Panc1 (cell line): Measurements from ENCODE around the gene FUT7. TPM values are rescaled to one million over a fixed set of nuclear protein-coding genes. Genes with fewer than 3 reads are reported as not detected.
A peak's percentile ranks its signal among the peaks of the same experiment; 100 is the strongest.
"Not testable (repeated sequence)": the region's sequence is repeated elsewhere in the genome, so short reads cannot be mapped to it uniquely, and the experiment has no call there.

Source experiments
- ATAC-seq: fragments of 200-7000 bp; cut with Tn5 transposase; 2 replicates; pipeline ENCODE4 v1.9.1; 2020; ENCODE audit warnings: mild to moderate bottlenecking, moderate library complexity
- BruUV-seq: library from RNA; stranded (reverse); fragments of 400-500 nt; replicated peaks from 2 replicates; lab custom pipeline; 2021; lab: Mats Ljungman, UMichigan
- CTCF ChIA-PET: fragments of 300-600 bp; sonication (Branson Sonifier 250); formaldehyde crosslinking; loops from one replicate; lab custom pipeline; 2022; ENCODE audit warnings: antibody characterized with exemption; lab: Charles Lee
- POLR2A ChIA-PET: fragments of 300-600 bp; sonication (Branson Sonifier 250); formaldehyde crosslinking; loops from one replicate; lab custom pipeline; 2022; ENCODE audit warnings: antibody characterized with exemption; lab: Charles Lee
- DNase-seq: peaks from one replicate; pipeline ENCODE4 v3.0.0-alpha.2; 2010; ENCODE audit warnings: low read depth, low spot score
- H3K27ac ChIP-seq: 2 replicates; pipeline ENCODE4 v1.5.1; 2011; ENCODE audit warnings: mild to moderate bottlenecking, low read length, inconsistent platforms
- H3K27me3 ChIP-seq: fragments of 200-500 bp; sonication (Bioruptor generic); 2 replicates; pipeline ENCODE4 v1.6.0; 2014; ENCODE audit warnings: low read length, inconsistent platforms; ENCODE audit not compliant: control insufficient read depth, insufficient read depth
- H3K36me3 ChIP-seq: fragments of 200-500 bp; sonication (Bioruptor generic); 2 replicates; pipeline ENCODE4 v1.5.1; 2014; ENCODE audit warnings: inconsistent platforms, mild to moderate bottlenecking, low read length, moderate library complexity; ENCODE audit not compliant: control insufficient read depth, insufficient read depth
- H3K4me1 ChIP-seq: 2 replicates; pipeline ENCODE4 v1.5.1; 2011; ENCODE audit warnings: inconsistent platforms, mild to moderate bottlenecking, low read length, moderate library complexity; ENCODE audit not compliant: control insufficient read depth, insufficient read depth
- H3K4me3 ChIP-seq, 2 experiments: 2 replicates each; pipeline ENCODE4 v1.5.1; 2011 to 2012; ENCODE audit warnings: low read depth in 2 of 2, low read length in 2 of 2, mild to moderate bottlenecking in 2 of 2, inconsistent platforms in 1 of 2, moderate library complexity in 1 of 2
- H3K9me3 ChIP-seq: fragments of 200-500 bp; sonication (Bioruptor generic); 2 replicates; pipeline ENCODE4 v1.5.1; 2014; ENCODE audit warnings: low read depth, mild to moderate bottlenecking, inconsistent platforms, low read length, moderate library complexity; ENCODE audit not compliant: control insufficient read depth, insufficient read depth
- POLR2AphosphoS5 ChIP-seq: IDR thresholded peaks from 2 replicates; pipeline ENCODE4 v1.6.1; 2012; ENCODE audit warnings: mild to moderate bottlenecking, low read depth, low read length, moderate library complexity
- REST ChIP-seq, 2 experiments: IDR thresholded peaks; 2 replicates each; pipeline ENCODE4 v1.6.1; 2011 to 2012; ENCODE audit warnings: low read depth in 2 of 2, control low read depth in 1 of 2, low read length in 1 of 2, mild to moderate bottlenecking in 1 of 2, moderate library complexity in 1 of 2; ENCODE audit not compliant: insufficient read depth in 1 of 2
- SIN3A ChIP-seq: IDR thresholded peaks from 2 replicates; pipeline ENCODE4 v1.6.1; 2012; ENCODE audit warnings: low read depth, mild to moderate bottlenecking, low read length, moderate library complexity, borderline replicate concordance; ENCODE audit not compliant: insufficient read depth
- TCF7L2 ChIP-seq: IDR thresholded peaks from 2 replicates; pipeline ENCODE4 v1.6.1; 2011; ENCODE audit warnings: mild to moderate bottlenecking, low read depth, low read length, inconsistent platforms
- in situ Hi-C: cut with HindIII; loops from 2 replicates; pipeline ENCODE4 v1.10.0; 2016; ENCODE audit warnings: low sequenced_read_pairs, low pct_unique_long_range_greater_than_20kb
- intact Hi-C: fragments of 100-400 bp; cut with micrococcal nuclease; formaldehyde crosslinking; loops from one replicate; pipeline ENCODE4 v1.10.0; 2022; ENCODE audit not compliant: unreplicated experiment
- total RNA-seq: library from RNA; stranded (reverse); gene quantifications from one replicate; pipeline ENCODE4 v1.2.1, GENCODE V29; 2021; ENCODE audit not compliant: unreplicated experiment
- TF ChIP-seq, protein P1 (sequence below): fragments of 450-650 bp; IDR thresholded peaks from 2 replicates; pipeline ENCODE4 v1.5.1; 2017; ENCODE audit warnings: mild to moderate bottlenecking

FUT7 gene
- total RNA-seq, 1 experiment from 2014 or later, result not detected

- ATAC-seq, H3K4me3 ChIP-seq, in situ Hi-C loops, POLR2A ChIA-PET, H3K27ac ChIP-seq, H3K36me3 ChIP-seq, BruUV-seq, H3K4me1 ChIP-seq, DNase-seq, CTCF ChIA-PET, H3K27me3 ChIP-seq, H3K9me3 ChIP-seq, intact Hi-C loops: not testable (repeated sequence)
- TF ChIP-seq, protein P1, sequence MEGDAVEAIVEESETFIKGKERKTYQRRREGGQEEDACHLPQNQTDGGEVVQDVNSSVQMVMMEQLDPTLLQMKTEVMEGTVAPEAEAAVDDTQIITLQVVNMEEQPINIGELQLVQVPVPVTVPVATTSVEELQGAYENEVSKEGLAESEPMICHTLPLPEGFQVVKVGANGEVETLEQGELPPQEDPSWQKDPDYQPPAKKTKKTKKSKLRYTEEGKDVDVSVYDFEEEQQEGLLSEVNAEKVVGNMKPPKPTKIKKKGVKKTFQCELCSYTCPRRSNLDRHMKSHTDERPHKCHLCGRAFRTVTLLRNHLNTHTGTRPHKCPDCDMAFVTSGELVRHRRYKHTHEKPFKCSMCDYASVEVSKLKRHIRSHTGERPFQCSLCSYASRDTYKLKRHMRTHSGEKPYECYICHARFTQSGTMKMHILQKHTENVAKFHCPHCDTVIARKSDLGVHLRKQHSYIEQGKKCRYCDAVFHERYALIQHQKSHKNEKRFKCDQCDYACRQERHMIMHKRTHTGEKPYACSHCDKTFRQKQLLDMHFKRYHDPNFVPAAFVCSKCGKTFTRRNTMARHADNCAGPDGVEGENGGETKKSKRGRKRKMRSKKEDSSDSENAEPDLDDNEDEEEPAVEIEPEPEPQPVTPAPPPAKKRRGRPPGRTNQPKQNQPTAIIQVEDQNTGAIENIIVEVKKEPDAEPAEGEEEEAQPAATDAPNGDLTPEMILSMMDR, result peak; percentile 77
Observed at GRCh38 chr9:137004285-137004684, 27.6 kb downstream of the FUT7 start.

GRCh38 chr9:137002646-137003041 is 29.2 kb downstream of the FUT7 start:
- TF ChIP-seq REST (IDR thresholded peaks at IDR 0.05; ENCODE audit: insufficient read depth in 1 of 2, low read depth in 2 of 2, low read length in 1 of 2) (no peak), POLR2AphosphoS5 (no peak), SIN3A (no peak), TCF7L2 (no peak)
- TF ChIP-seq, protein P1, result no peak
- DNase-seq (no peak), ATAC-seq (no peak)
- in situ Hi-C loops, result no loop called here
- BruUV-seq, result no TSS peak
- Histone ChIP-seq H3K4me3 (no peak overlapping the region), H3K9me3 (no peaks in the 10 kb centered on the region), H3K4me1 (no peaks in the 10 kb centered on the region), H3K27ac (no peak overlapping the region), H3K36me3 (no peaks in the 10 kb centered on the region), H3K27me3 (no peaks in the 10 kb centered on the region)
- POLR2A ChIA-PET, result no interaction called here
- CTCF ChIA-PET, result interaction anchor here (1.1 to 1.3 kb wide), 2 partner anchors 27 to 33 kb away, joined by 3 to 4 read pairs; no protein-coding TSS in a partner anchor
- intact Hi-C loops, result no loop called here
